Esophagus muscularis mucosa (tissue), 4 donors: ENCODE data around the gene CCDC148.

Experiments used
- EP300 ChIP-seq: sonication (generic); formaldehyde crosslinking; IDR thresholded peaks from one replicate; pipeline ENCODE4 v1.6.1; 2017; ENCODE audit warnings: antibody characterized with exemption
- POLR2A ChIP-seq: fragments of 450-650 bp; IDR thresholded peaks from one replicate; pipeline ENCODE4 v1.6.1; 2017; ENCODE audit warnings: antibody characterized with exemption, moderate library complexity, mild to moderate bottlenecking, low read depth
- POLR2AphosphoS5 ChIP-seq, 2 donors: sonication (generic); formaldehyde crosslinking; IDR thresholded peaks; one replicate each; pipeline ENCODE4 v1.6.1; 2017; ENCODE audit warnings: antibody characterized with exemption in 2 of 2
- TF ChIP-seq, protein P1 (sequence below), 3 experiments: fragments of 200-600 bp in 2 of 3; fragments of 450-650 bp in 1 of 3; sonication (generic) in 2 of 3; IDR thresholded peaks; one replicate each; pipeline ENCODE4 v1.5.1; 2017 to 2019; ENCODE audit warnings: antibody characterized with exemption in 3 of 3, mild to moderate bottlenecking in 2 of 3, moderate library complexity in 1 of 3

DNA sequence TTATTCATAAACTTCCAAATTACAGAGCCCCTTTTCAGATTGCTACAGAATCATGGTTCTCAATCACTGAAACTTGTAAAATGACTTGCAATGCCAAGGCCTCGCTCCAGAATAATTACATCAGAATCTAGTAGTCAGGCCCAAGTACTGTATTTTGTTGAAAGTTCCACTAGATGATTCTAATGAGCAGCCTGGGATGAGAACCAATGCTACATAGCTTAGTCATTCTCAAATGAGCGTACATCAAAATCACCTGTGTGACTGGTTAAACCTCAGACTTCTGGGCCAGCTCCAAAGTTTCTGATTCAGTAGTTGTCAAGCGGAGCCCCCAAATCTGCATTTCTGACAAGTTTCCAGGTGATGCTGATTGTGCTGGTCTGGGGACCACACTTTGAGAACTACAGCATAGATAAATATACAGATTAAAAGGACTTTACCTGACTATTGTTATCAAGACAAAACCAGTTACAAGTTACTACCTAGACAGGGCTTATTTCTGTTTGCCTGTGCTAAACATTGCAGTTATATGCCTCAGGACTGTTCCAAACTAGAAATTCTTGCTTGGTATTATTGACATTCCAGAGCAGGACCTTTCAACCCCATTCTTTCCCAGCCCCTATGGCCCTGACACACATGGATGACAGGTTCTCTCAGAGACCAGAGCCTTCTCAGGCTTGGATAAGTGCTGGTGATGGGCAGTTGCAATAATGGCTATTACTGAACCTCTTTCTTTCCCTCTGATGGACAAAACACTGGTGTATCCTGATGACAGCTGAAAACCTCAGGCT, 271.8 kb downstream of the CCDC148 start:
- TF ChIP-seq, protein P1, sequence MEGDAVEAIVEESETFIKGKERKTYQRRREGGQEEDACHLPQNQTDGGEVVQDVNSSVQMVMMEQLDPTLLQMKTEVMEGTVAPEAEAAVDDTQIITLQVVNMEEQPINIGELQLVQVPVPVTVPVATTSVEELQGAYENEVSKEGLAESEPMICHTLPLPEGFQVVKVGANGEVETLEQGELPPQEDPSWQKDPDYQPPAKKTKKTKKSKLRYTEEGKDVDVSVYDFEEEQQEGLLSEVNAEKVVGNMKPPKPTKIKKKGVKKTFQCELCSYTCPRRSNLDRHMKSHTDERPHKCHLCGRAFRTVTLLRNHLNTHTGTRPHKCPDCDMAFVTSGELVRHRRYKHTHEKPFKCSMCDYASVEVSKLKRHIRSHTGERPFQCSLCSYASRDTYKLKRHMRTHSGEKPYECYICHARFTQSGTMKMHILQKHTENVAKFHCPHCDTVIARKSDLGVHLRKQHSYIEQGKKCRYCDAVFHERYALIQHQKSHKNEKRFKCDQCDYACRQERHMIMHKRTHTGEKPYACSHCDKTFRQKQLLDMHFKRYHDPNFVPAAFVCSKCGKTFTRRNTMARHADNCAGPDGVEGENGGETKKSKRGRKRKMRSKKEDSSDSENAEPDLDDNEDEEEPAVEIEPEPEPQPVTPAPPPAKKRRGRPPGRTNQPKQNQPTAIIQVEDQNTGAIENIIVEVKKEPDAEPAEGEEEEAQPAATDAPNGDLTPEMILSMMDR (IDR thresholded peaks at IDR 0.05), result no peak
- TF ChIP-seq POLR2A (no peak), EP300 (no peak), POLR2AphosphoS5 (IDR thresholded peaks at IDR 0.05) (no peak)
